ENCODE results near the gene TTC13.

TTC13 gene

DNA sequence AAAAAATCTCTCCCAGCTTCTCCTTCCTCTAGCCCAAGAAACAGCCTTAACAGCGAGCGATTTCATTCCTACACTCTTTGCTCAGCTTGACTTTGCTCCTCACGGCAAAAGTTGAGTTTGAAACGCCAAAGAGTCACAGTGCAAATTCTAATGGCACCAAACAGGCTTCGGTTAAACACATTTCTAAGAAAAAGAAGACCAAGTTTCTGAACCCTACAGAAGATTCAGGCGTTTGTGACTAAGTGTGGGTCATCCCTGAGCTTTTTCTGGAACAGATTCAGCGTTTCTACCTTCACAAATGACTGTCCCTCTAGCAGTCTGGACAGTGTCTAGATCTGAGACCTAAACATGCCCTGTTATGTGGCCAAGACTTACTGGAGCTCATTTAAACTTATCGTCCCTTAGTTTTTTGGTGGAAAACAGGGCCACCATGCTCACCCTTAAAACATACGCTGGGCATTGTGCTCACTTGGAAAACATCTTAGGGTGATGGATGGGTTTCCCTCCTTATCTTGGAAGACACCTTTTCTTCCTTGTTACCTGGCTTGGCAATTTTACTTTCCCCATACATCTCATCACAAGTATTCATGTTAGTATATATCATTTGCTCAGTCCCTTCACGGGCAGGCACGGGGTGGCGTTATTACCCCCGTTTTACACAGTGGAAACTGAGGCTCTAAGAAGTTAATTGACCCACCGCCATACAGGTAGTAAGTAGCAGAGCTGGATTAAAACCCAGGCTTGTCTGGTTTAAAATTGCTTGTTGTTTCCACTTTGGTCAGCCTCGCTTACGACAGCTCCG is 111.4 kb downstream of the TTC13 start:
- no peak for DNase-seq

DNA sequence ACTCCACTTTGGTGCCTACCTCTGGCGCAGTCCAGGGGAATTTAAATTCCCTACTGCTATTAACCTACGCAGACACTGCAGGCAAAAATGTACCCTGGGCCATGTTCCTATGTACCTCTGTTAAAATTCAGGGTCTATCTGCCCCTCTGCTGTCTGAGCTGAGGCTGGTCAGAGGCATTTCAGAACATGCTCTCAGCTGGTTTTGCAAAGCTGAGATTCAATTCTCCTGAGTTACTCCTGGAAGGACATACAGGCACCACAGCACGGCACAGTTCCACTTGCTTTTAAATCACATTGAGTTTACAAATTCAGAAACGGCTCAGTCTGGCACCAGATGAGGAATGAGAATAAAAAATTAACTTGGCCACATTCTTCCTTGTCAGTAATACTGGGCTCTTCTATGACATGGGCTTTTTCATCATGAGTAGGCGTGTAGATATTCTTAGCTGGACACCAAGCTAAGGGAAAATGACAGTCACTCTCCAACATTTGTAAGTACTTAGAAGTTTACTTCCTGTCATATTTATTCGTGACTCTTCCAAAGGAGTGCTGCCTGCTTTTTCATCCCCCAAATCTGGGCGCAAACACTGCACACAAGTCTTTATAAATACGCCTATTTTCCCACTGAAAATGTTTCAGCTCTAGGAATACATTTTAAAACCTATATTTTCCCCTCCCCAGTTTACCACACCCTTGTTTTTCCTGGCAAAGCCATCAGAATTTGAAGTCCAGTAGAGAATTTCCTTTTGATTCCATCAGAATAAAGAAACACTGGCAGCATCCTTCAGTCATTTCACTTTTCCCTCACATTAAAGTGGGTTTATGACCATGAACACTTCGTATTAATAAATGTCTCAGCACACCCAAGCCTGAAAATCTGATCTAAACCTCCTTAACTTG is 112.2 kb downstream of the TTC13 start:
- no peak for DNase-seq

DNA sequence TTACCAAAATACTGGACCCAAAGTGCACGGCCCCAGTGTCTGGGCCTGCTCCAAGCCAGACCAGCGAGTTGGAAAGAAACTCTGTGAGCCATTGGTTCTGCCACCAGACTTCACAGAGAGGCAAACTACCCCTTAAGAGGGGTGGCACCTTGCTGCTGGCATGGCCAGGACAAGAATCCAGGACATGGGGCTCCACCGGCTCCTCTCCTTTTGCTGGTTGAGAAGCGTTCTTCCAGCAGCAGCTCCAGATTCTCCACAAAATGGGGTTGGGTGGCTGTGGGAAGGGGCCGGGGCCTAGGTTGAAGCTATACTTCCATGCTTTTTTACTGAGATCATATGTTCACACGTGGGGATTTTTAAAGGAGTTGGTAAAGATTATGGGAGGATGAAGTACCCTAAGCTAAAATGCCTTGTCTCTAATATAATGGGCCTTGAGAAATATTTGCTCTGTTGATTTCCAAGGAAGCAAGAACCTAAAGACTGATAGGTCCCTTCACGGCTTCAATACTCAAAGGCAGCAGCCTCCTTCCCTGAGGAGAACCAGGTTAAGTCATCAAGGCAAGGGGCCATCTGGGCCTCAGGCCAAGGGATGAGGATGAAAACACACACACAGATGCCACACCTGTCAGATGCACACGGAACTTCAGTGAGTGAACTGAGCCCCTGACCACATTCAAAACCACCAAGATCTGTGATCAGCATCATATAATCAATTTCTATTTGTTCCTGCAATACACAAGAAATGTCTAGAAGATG is 113.4 kb downstream of the TTC13 start:
- DNase-seq: no peak

DNA sequence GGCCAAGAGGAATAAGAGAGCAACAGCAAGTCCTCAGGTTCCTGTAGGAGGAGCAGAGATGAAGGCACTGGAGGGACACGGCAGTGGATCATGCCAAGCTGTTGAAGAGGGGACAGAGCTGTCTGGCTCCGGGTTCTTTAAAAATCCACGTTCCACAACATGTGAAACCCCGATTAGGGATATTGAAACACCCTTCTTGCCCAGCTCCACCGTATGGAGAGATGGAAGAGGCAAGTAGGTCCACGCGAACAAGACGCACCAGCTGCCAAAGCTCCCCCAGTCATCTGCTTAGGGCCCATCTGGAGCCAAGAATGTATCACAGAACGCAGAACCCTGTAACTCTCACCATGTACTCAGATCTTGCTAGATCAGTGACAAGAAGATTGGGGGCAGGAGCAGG is 114.2 kb downstream of the TTC13 start:
- no peak for DNase-seq

DNA sequence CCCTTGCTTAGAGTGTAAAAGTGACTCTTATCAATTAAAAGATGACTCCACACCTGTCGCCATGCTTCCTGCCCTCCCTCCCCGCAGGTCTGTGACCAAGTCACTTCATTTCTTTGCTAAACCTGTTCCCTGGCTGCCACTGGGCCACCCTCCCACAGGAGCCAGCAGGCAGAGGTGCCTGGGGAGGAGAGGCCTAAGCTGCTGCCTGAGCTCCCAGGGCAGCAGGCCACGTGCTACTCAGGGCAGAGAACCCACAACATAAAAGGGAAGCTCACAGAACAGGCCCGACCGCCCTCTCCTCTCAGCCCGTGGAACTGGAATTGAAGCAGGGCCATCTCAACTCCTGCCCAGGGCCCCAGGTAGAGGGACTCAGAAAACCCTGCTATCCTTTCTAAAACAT is 115.2 kb downstream of the TTC13 start:
- DNase-seq: no peak

DNA sequence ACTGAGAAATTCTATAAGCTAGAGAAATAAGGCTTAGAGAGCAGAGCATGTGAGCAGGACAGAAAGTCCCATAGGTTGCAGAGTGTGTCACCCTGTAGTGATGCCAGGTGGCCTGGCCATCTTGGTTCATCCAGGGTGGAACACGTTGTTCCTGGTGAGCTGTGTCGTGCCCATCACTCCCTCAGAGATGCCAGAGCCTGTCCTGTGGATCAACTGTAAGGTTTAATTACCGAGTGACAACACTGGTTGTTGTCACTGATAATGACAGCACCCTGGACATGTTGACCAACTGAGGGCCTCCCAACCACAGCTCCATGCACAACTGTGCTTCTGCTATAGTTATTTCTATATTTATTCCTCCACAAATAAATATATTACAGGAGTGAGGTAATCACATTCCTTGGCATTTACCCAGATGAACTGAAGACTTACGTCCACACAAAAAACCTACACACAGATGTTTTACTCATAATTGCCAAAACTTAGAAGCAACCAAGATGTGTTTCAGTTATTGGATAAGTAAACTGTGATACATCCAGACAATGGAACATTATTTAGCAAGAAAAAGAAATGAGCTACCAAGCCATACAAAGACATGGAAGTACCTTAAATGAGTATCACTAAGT is 116.6 kb downstream of the TTC13 start:
- no peak for DNase-seq

DNA sequence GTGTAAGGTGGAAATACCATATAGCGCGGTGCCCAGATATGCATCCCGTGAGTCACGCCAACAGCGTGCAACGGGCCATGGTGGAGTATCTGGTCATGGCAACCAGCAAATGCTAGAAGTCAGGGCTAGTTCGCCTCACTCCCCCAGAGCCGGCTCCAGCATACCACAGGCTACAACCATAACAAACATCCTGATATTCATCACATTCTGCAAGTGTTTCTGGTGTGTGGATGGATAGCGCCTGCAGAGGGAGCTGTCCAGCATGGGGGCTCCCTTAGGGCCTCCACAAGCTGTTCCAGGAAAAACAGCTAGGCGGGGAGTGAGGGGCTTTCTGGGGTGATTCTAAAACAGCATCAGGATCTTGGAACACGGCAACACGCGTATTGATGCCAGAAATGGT is 117.2 kb downstream of the TTC13 start:
- DNase-seq: no peak

DNA sequence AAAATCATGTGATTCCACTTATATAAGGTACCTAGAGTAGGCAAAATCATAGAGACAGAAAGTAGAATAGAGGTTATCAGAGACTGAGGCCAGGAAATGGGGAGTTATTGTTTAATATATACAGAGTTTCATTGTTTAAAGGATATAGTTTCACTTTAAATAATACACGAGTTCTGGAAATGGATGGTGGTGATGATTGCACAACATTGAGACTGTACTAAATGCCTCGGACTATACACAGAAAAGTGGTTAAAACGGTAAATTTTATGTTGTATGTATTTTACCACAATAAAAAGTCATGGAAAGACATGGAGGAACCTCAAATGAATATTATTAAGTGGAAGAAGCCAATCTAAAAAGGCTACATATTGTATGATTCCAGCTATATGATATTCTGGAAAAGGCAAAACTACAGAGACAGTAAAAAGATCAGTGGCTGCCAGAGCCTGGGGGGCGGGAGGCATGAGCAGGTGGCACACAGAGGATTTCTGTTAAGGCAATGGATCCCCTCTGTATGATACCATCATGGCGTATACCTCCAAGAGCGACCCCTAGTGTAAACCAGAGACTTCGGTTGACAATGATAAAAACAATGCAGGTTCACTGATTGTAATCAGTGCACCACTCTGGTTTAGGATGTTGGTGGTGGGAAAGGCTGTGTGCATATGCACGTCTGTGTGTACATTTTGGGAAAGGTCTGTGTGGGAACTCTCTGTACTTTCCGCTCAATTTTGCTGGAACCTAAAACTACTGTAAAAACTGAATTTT is 117.9 kb downstream of the TTC13 start:
- DNase-seq: no peak

DNA sequence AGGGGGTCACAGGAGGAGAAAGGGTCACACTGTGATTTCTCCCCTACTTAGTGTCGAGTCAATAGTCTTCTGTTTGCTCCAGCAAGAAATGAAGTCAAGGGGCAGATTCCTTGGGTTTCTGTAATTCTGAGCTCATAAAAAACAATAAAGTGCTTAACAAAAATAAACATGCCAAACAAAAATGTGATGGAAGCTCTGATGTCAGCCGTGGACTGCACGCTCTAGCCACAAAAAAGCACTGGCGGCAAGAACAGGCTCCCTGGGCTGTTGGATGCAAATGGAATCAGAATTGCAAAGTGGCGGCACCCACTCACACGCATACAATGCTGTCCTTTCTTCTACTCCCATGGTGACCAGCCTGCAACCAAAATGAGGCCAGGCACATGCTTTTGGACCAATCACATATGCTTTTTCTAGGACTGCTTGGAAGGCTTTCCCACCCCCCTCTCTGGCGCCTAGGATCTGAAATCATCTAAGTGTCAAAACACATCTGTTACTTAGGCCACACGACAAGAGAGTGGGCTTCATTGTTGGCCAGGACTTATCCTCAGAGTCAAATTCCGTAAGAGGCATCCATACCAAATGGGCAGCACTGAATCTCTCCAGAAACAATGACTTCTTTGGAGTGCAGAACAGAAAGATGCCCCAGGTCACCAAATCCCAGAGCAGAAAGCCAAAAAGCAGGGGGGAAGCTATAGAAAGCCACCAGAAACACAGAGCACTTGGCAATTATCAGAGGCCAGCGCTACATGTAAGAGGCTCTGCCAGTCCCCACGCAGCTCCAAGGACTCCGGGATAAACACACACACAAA is 119.5 kb downstream of the TTC13 start:
- DNase-seq: no peak

DNA sequence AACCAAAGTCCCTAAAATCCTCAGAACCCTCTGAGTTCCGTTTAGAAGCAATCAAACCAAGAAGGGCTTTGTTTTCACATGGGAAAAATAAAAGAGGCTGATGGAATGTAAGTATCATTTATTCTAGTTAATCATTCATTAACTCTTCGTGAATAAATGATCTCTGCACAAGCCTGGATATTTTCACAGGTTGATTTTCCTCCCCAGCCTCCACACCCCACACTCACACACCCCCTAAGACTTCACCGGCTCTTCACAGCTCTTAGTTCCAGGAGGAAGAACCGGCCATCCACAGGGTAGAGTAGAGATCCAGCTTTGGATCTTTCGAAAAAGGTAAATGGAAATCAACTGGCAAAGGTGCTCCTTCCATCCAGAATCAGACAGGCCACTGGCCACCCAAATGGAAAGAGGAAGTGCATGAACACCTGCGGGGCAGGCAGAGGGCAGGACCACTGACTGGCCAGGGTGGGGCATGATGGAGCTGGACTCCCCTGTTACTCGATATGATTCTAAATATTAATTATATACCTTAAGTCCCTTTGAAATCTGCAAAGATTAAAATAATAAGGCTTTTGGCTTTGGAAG is 120.3 kb downstream of the TTC13 start:
- no peak for DNase-seq

DNA sequence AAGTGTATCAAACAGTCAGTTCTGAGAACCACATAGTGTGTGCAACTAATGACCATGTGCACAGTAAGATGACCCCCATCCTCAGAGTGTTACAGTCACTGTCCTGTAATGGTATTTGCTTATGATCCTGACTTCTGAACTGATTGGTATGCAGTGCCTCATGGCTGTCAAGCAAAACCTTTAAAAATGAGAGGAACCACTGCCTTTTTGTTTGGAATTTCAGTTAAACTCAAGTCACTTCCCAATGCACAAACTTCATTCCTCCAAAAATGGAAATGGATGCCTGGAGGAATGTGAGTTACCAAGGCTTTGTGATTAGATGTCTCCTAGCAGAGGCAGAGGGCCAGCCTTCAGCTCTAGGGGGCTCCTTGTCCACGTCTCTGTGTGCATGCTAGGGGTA is 120.8 kb downstream of the TTC13 start:
- no peak for DNase-seq

DNA sequence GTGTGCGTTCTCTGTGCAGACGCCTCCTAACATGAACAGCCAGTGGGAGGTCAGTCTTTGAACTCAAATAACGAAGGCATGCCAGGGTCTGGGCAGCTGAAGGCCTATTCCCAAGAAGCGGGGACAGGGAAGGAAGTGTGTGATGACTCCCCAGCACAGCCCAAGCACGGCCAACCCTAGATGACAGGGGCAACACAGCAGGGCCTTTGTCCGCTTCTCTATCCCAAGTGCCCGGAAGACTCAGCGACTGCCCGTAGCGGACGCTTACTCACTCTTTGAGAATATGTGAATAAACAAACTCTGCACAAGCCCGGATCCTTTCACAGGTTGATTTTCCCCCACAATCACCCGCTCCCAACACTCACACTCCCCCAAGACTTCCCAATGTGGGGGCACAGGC is 121.6 kb downstream of the TTC13 start:
- DNase-seq: no peak
